NCI-H2196 (cell line): ENCODE measurements around the gene DMRTA1.
"Not testable (repeated sequence)": the region's sequence is repeated elsewhere in the genome, so short reads cannot be mapped to it uniquely, and the experiment has no call there.

Experiments
- DNase-seq: peaks from one replicate; lab custom pipeline; 2025; ENCODE audit not compliant: unreplicated experiment; lab: John Stamatoyannopoulos, UW

The DMRTA1 gene

GRCh38 chr9:22446589-22446949 is at the start of gene DMRTA1:
TSS of gene DMRTA1 (plus strand) at chr9:22446824. CDS start at chr9:22447066, 242 bp downstream.
- peak; percentile 52 for DNase-seq

- DNase-seq = no peak
Measured at GRCh38 chr9:22401671-22402070, 45.0 kb upstream of the DMRTA1 start.

- no peak for DNase-seq
Measured at GRCh38 chr9:22405869-22406659, 40.6 kb upstream of the DMRTA1 start.

- no peak for DNase-seq
Measured at GRCh38 chr9:22413884-22414283, 32.7 kb upstream of the DMRTA1 start.

GRCh38 chr9:22415941-22416691 is 30.5 kb upstream of the DMRTA1 start:
- no peak for DNase-seq

GRCh38 chr9:22416692-22417060 is 29.9 kb upstream of the DMRTA1 start:
- no peak for DNase-seq

GRCh38 chr9:22423566-22423965 is 23.1 kb upstream of the DMRTA1 start:
- DNase-seq = no peak

- no peak for DNase-seq
Measured at GRCh38 chr9:22424616-22425015, 22.0 kb upstream of the DMRTA1 start.

GRCh38 chr9:22425551-22425950 is 21.1 kb upstream of the DMRTA1 start:
- no peak for DNase-seq

- DNase-seq = no peak
Measured at GRCh38 chr9:22427226-22427880, 19.3 kb upstream of the DMRTA1 start.

GRCh38 chr9:22433691-22434090 is 12.9 kb upstream of the DMRTA1 start:
- no peak for DNase-seq

GRCh38 chr9:22435252-22435651 is 11.4 kb upstream of the DMRTA1 start:
- not testable (repeated sequence) for DNase-seq

GRCh38 chr9:22437461-22438067 is 9.1 kb upstream of the DMRTA1 start:
- DNase-seq = not testable (repeated sequence)

GRCh38 chr9:22440841-22441240 is 5.8 kb upstream of the DMRTA1 start:
- DNase-seq = no peak

- peak; percentile 50 for DNase-seq
Measured at GRCh38 chr9:22446950-22447617, 460 bp downstream of the DMRTA1 start.

- no peak for DNase-seq
Measured at GRCh38 chr9:22447618-22448305, 1.1 kb downstream of the DMRTA1 start.

GRCh38 chr9:22449719-22450118 is 3.1 kb downstream of the DMRTA1 start:
- no peak for DNase-seq

GRCh38 chr9:22452415-22453010 is 5.9 kb downstream of the DMRTA1 start:
- DNase-seq = peak; percentile 18

GRCh38 chr9:22454016-22454415 is 7.4 kb downstream of the DMRTA1 start:
- no peak for DNase-seq

GRCh38 chr9:22455181-22455580 is 8.6 kb downstream of the DMRTA1 start:
- no peak for DNase-seq
